GM12878 (cell line): ENCODE data around the gene ZNF474.

Source experiments
- ASH2L ChIP-seq: fragments of 300-600, 200-600 bp; sonication (generic); IDR thresholded peaks from 2 replicates; pipeline ENCODE4 v1.6.1; 2017; ENCODE audit warnings: low read depth, mild to moderate bottlenecking, borderline replicate concordance
- PML ChIP-seq: IDR thresholded peaks from 2 replicates; pipeline ENCODE4 v1.6.1; 2012; ENCODE audit warnings: low read length, inconsistent platforms
- SRF ChIP-seq, 2 experiments: IDR thresholded peaks; 2 replicates each; pipeline ENCODE4 v1.6.1; 2011; ENCODE audit warnings: low read depth in 2 of 2, low read length in 2 of 2, mild to moderate bottlenecking in 1 of 2, moderate library complexity in 1 of 2

DNA sequence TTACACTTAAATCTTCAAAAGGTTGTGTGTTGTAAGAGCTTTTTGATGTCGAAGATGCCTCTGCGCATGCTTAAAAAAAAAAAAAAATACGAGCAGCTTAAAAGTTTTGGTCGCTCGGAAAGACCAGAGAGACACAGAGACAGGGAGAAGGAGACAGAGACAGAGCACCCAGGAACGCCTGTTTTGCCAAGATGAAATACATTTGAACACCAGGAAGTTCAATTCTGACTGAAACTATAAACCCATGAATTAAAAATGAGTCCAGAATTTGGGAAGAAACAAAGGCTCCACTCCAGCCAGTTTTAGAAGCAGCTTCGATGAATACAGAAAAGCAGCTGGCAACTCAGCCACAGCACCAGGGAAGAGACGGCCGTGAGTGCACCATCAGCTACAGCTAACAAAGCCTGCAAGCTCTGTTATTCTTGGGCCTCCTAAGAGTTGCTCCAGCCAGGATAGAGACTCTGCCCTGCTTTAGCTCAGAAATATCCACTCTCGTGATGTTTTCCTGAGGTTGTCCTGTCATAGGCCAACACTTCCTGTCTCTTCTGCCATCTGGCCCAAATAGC is 2.5 kb upstream of the ZNF474 start:
- no peak for TF ChIP-seq SRF (IDR thresholded peaks at IDR 0.05; ENCODE audit: low read depth in 2 of 2, low read length in 2 of 2)
- TF ChIP-seq ASH2L: no peak
- no peak for TF ChIP-seq PML
